LNCAP (cell line): ENCODE data around the gene PFDN1.

Experiments used
- TF ChIP-seq, protein P1 (sequence below): fragments of 450-650 bp; IDR thresholded peaks from 2 replicates; pipeline ENCODE4 v1.5.1; 2017; ENCODE audit warnings: mild to moderate bottlenecking

Gene PFDN1

DNA sequence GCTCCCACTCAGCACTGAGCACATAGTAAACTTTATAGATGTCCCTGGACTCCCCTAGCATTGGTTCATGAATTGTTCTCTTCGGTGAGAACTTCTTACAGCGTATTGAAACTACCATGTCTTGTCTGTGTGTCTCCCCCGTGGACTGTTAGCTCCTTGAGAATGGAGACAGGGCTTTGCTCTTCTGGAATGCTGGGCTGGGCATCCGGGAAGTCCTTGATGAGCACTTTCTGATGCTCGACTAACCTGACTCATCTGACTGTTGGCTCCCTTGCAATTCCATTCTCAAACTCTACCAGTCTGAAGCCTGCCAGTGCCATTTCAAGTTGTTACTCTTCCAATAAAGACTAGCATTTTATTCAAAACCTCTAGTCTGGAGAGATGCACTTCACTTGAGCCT, 15.0 kb upstream of the PFDN1 start:
- TF ChIP-seq, protein P1, sequence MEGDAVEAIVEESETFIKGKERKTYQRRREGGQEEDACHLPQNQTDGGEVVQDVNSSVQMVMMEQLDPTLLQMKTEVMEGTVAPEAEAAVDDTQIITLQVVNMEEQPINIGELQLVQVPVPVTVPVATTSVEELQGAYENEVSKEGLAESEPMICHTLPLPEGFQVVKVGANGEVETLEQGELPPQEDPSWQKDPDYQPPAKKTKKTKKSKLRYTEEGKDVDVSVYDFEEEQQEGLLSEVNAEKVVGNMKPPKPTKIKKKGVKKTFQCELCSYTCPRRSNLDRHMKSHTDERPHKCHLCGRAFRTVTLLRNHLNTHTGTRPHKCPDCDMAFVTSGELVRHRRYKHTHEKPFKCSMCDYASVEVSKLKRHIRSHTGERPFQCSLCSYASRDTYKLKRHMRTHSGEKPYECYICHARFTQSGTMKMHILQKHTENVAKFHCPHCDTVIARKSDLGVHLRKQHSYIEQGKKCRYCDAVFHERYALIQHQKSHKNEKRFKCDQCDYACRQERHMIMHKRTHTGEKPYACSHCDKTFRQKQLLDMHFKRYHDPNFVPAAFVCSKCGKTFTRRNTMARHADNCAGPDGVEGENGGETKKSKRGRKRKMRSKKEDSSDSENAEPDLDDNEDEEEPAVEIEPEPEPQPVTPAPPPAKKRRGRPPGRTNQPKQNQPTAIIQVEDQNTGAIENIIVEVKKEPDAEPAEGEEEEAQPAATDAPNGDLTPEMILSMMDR = no peak

DNA sequence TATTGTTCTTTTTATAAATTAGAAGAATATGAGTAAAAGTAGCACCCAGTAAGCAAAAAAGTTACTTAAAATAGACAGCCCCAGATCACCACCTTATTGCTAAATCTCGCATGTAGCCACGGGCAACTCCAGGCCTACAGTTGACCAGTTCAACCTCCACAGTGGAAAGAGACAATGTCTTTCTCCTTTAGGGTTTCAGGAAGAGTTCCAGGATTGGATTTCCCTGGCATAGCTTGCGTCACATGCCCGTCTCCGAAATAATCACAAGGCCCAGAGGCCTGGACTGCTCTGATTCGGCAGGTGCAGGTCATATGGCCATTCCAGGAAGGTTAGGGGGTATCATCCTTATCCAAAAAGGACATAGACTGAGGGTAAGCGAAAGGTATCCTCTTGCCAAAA, 9.9 kb upstream of the PFDN1 start:
- TF ChIP-seq, protein P1 = no peak

DNA sequence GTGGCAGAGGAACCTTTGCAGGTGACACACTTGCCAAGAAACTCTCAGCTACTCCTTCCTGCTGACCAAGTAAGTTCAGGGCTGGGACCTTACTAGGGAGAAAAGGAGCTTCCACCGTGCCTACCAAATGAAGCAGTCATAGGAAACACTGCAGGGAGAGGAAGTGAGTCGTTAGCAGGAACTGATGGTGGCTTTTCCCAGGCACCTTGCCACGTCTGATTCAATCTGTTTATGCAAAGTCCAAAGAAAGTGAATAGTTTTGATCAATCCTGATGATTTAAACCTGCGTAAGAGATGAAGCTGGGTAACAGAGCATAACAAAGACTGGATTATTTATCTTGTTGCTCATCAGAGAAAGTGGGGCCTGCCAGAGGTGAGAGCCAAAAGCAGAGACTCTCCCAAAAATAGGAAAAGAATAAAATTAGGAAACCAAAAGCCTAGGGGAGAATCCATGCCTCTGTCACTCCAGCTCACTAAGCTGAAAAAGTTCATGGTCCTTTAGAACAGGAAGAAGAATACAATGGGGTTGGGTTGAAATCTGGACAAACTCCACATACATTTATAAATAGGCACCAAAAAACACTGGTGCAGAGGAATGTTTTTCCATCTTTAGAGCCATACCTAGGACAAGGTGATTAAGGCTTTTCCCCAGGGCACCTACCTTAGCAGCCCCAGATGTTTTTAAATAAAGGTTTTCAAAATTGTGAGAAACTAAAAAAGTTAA, 9.3 kb upstream of the PFDN1 start:
- TF ChIP-seq, protein P1 = no peak

DNA sequence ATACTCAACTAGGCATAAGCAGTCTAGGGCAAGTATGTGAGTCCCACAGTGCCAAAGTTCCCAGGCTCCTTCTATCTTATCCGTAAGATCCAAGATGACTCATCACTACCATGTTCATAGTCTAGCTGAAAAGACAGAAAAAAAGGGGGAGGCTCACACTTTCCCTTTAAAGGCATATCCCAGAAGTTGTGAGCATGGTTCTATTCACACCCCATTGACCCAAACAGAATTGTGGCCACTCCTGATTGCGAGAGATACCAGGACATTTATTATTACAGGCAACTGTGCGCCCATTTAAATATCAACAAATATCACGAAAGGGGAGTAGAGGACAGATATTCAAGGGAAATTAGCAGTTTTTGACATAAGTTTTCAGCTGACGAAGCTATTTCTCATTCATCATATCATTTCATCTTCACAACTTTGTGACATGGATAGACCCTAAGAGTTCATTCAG, 8.1 kb upstream of the PFDN1 start:
- TF ChIP-seq, protein P1 = no peak

DNA sequence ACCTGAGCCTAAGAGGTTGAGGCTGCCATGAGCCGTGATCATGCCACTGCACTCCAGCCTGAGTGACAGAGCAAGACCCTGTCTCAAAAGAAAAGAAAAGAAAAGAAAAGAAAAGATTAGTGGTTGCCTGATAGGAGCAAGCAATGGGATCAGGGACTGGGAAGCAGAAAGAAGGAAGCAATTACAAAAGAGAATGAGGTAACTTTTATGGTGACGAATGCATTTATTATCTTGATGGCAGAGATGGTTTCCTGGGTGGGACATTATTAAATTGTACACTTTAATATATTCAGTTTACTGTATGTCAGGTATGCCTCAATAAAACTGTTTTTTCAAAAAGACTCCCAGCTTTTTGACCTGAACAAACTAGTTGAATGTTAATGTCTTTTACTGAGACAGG, 7.5 kb upstream of the PFDN1 start:
- TF ChIP-seq, protein P1 = no peak

DNA sequence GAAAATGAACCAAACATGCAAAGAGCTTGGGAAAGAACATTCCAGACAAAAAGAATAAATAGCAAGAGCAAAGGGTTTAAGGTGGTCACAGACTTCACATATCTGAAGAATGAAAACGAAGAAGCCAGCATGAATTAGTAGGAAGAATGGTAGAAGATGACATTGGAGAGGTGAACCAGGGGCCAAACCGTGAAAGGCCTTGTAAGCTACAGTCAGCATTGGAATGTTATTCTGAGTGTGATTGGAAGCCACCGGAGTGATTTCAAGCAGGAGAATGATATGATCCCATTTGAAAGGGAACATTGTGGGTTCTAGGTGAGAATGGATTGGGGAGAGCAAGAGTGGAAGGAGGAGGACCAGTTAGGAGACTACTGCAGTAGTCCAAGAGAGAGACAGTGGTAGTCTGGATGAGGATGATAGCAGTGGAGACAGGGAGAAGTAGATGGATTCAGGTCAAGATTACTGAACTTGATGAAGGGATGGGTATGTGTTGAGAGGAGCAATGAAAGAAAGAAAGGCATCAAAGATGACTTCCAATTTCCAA, 6.9 kb upstream of the PFDN1 start:
- TF ChIP-seq, protein P1 = no peak

DNA sequence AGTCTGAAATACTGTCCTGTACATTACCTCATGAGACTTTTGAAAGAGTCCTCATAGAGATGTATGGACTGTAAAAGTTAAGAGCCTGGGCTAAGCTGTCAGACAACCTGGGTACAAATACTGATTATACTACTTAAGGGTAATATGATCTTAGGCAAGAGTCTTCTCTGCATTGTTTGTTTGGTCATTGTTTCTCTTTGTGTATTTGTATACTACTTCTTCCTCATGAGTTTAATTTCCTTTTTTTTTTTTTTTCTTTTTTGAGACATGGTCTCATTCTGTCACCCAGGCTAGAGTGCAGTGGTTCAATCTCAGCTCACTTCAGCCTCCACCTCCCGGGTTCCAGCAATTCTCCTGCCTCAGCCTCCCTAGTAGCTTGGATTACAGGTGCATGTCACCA, 2.6 kb upstream of the PFDN1 start:
- TF ChIP-seq, protein P1 = no peak
